ENCODE measurements around the gene SLC9A1.

The SLC9A1 gene

DNA sequence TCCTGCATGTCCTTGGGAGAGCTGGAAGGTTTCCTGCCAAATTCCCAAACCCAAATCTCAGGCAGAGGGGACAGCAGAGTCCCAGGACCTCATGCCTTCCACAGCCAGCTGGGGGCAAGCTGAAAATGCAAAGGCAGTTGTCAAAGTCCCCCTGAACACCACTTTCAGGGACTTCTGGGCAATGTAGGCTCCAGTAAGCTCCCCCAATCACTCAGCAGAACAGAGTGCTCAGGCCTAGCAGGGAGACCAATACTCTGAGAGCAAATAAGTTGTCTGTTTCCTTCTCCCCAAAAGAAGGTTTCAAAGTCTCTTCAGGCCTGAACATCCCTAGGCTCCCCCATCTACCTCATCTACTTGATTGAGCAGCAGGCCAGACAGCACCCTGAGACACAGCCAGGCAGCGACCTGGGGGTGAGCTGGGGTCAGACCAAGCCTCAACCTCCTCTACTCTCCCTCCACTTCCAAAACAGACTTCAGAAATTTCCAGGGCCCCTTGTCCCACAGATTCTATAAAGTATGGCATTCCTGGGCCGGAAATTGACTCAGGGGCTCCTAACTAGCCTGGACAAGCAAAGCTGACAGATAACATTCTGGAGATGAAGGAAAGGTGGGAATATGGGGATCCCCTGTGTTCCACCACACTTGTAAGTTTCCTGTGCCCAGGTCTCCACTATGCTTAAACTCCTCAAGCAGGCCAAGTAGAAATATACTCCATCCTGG lies 1.9 kb downstream of the SLC9A1 start:
- intact Hi-C loops (cut with DNase I): no loop called here
- no peak for DNase-seq

- peak in 1 of 42 donors; percentile 48 for DNase-seq
- intact Hi-C loops (cut with DNase I): no loop called here
These were observed 2.7 kb downstream of the SLC9A1 start for GRCh38 chr1:27152004-27152828.

DNA sequence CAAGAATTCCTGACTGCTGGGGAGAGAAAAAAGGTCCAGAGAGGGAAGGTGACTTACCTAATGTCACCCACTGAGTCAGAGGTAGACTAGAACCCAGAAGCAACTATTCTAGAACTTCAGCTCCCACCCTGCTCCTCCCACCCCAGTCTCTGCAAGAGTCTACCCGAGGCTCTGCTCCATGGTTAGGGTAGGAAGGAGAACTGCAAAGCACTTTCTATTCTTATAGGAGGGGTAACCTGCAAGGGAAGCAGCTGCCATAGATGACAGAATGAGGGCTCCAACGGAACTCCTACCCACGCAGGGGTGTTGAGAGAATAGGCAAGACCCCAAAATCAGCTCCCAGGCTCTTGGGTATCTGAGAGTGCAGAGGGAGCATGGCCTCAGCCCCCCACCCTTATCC lies 4.3 kb downstream of the SLC9A1 start:
- peak in 15 of 42 donors; percentile 26 to 77 (median 66) for DNase-seq
- intact Hi-C loops (cut with DNase I): no loop called here

- intact Hi-C loops (cut with DNase I): no loop called here
- DNase-seq: no peak
These were observed 4.7 kb downstream of the SLC9A1 start for GRCh38 chr1:27150183-27150582.

DNA sequence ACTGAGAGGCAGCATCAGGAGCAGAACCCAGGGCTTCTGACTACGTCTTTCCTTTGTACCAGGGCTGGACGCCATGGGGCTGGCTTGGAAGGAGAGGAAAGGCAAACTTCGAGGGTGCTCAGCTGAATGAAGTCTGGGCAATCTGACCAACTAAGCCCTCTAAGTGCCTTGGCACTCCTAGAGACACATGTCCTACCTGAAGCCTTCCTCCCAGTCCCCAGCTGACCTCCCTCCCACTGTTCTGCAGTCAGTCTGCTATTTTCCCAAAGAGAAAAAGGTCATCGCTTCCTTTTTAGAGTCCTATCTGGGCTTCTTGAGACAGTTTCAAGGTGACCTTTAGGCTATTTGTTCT lies 5.2 kb downstream of the SLC9A1 start:
- no peak for DNase-seq
- intact Hi-C loops (cut with DNase I): no loop called here

DNA sequence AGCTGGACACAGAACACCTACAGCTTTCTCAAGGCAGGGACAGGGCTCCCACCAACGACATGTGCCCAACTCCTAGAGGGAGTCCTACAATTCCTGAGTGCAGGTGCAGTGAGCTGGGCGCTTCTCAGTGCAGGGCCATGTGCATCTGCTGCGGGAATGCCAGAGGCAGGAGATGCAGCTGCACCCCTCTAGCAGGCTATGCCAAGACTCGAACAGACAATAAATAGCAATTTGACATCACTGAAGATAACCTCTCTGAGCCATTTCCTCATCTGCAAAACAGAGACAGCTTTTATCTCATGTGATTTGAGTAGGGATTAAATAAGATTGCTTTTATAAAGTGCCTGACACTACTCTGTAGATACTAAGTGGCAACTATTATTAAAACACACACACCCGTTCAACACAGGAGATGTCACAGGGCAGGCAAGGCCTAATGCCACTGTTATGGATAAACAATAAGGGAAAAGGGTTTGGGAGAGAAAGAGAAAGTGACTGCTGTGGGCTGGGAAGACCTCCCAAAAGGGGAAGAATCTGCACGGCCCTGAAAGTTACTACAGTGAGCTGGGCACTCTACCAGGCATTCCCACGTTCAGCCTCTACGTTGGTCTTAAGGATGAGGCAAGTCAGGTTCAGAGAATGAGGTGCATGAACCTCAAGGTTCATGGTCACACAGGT lies 5.7 kb downstream of the SLC9A1 start:
- DNase-seq: peak in 2 of 42 donors; percentile 34 to 38
- intact Hi-C loops (cut with DNase I): no loop called here

- DNase-seq: no peak
- intact Hi-C loops (cut with DNase I): no loop called here
These were observed 6.3 kb downstream of the SLC9A1 start for GRCh38 chr1:27148591-27148990.

DNA sequence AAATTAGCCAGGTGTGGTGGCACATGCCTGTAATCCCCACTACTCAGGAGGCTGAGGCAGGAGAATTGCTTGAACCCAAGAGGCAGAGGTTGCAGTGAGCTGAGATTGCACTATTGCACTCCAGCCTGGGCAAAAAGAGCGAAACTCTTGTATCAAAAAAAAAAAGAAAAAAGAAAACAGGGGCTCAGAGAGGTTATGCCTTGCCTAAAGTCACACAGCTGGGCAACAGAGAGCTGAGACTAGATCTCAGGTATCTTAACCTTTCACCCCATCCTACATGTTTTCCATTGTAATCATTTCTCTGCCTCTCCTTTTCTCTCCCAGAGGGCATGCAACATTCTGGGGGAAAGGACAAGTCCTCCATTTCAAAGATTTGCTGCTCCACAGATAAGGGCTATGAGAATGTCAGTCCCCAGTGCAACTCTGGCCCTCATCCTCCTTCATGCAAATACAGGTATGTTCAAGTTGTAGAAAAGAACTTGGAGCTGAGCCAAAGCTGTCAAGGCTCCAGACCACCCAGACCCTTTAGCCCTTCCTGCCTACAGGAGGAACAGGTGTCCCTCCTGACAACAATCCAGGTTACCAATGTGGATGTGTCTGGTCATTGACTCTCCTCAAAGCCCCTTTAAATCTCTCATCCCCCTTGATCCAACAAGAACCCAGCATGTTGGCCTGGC lies 6.9 kb downstream of the SLC9A1 start:
- intact Hi-C loops (cut with DNase I): no loop called here
- DNase-seq: no peak

- peak in 37 of 42 donors; percentile 31 to 91 (median 71) for DNase-seq
- intact Hi-C loops (cut with DNase I): no loop called here
These were observed 9.0 kb downstream of the SLC9A1 start for GRCh38 chr1:27145934-27146354.

- intact Hi-C loops (cut with DNase I): no loop called here
- DNase-seq: no peak
These were observed 9.8 kb downstream of the SLC9A1 start for GRCh38 chr1:27144920-27145661.

GRCh38 chr1:27144049-27144748 lies 10.7 kb downstream of the SLC9A1 start:
- DNase-seq: no peak
- intact Hi-C loops (cut with DNase I): no loop called here

GRCh38 chr1:27143401-27143800 lies 11.5 kb downstream of the SLC9A1 start:
- no peak for DNase-seq
- intact Hi-C loops (cut with DNase I): no loop called here

DNA sequence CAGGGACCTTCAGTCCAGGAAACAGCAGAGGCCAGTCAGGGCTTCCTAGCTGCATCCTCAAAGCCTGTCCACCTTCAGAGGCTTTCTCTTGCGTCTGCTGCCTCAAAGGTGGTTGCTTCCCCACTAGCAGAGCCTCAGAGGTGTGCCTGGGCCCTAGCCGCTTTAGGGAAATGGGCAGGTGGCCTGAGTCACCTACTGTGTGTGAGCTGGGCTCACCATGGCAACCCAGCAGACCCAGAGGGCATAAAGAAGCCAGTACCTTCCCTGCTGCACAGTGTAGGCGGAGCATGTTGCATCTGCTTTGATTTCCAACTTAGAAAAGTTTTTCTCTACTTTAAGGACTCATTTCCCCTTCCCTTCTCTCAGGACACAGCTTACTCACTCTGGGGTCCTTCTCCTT lies 12.5 kb downstream of the SLC9A1 start:
- intact Hi-C loops (cut with DNase I): no loop called here
- no peak for DNase-seq

- peak in 1 of 42 donors; percentile 45 for DNase-seq
- intact Hi-C loops (cut with DNase I): no loop called here
These were observed 13.5 kb downstream of the SLC9A1 start for GRCh38 chr1:27141266-27142003.

DNA sequence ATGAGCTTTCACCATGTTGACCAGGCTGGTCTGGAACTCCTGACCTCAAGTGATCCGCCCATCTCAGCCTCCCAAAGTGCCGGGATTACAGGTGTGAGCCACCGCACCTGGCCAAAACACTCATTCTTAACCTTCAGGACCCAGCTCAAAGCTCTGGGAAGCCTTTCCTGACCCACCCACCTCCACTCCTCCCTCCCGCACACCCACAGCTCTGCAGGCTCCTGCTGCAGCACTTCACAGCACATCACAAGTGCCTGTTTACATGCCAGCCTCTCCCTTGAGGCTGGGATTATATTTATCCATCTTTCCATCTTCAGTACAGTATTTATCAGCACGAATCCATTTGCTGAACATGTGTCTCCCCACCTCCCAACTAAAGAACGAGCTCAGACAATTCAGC lies 14.9 kb downstream of the SLC9A1 start:
- intact Hi-C loops (cut with DNase I): no loop called here
- no peak for DNase-seq

GRCh38 chr1:27138927-27139326 lies 16.0 kb downstream of the SLC9A1 start:
- intact Hi-C loops (cut with DNase I): no loop called here
- no peak for DNase-seq

DNA sequence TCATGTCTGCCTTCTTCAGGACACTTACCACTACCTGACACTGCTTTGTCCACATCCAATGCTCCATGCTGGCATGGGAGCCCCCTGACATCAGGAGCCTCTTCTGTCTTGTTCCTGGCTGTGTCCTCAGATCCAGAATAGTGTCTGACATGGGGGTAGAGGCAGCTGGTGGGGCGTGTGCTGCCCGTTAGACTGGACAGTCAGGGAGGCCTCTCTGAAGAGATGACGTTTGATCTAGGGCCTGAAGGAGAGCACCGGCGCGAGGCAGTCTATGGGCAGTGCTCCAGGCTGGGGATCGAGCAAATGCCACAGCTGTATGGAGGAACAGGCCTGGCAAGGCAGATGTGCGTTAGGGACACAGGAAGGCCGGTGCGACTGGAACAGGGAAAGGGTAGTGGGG lies 16.6 kb downstream of the SLC9A1 start:
- no peak for DNase-seq
- intact Hi-C loops (cut with DNase I): no loop called here

Measured in head of caudate nucleus (tissue), 42 donors.